Tibial artery (tissue), 4 donors: ENCODE data around the gene ADAMTSL3.

Experiments used
- DNase-seq, 2 donors: peaks; one replicate each; pipeline ENCODE4 v3.0.0-alpha.2; 2019
- H3K27ac ChIP-seq, 2 donors: fragments of 200-600 bp; sonication (generic) in 1 of 2; 1 replicate in 1 of 2; 2 replicates in 1 of 2; pipeline ENCODE4 v1.5.1; 2018 to 2019; ENCODE audit warnings: mild to moderate bottlenecking in 1 of 2
- H3K27me3 ChIP-seq, 2 donors: fragments of 200-600 bp; sonication (generic) in 1 of 2; one replicate each; pipeline versions ENCODE4 v1.5.1 to v1.6.0; 2016 to 2019
- H3K36me3 ChIP-seq, 3 donors: fragments of 200-600 bp; sonication (generic) in 2 of 3; one replicate each; pipeline ENCODE4 v1.5.1; 2016 to 2019; ENCODE audit warnings: mild to moderate bottlenecking in 2 of 3
- H3K4me1 ChIP-seq, 4 donors: fragments of 200-600 bp; sonication (generic) in 2 of 4; 1 replicate in 3 of 4; 2 replicates in 1 of 4; pipeline ENCODE4 v1.5.1; 2016 to 2019
- H3K4me3 ChIP-seq, 2 donors: fragments of 200-600 bp; sonication (generic) in 1 of 2; 1 replicate in 1 of 2; 2 replicates in 1 of 2; pipeline ENCODE4 v1.5.1; 2018 to 2019; ENCODE audit warnings: mild to moderate bottlenecking in 2 of 2
- H3K9me3 ChIP-seq, 3 donors: fragments of 200-600 bp; sonication (generic) in 1 of 3; one replicate each; pipeline ENCODE4 v1.5.1; 2016 to 2019
- CTCF ChIP-seq, 2 experiments: fragments of 200-600 bp in 1 of 2; fragments of 450-650 bp in 1 of 2; IDR thresholded peaks; one replicate each; pipeline ENCODE4 v1.5.1; 2017 to 2019; ENCODE audit warnings: antibody characterized with exemption in 2 of 2, mild to moderate bottlenecking in 1 of 2, moderate library complexity in 1 of 2
- intact Hi-C: fragments of 100-400 bp; cut with DNase I; formaldehyde crosslinking; loops from one replicate; pipeline ENCODE4 v1.15.0; 2023; ENCODE audit warnings: low total_unique reads

ADAMTSL3 gene

GRCh38 chr15:83928878-83929418 lies 275.0 kb downstream of the ADAMTSL3 start:
- intact Hi-C loops, result no loop called here
- no peak for TF ChIP-seq CTCF (IDR thresholded peaks at IDR 0.05)
- peak overlapping the region; percentile 69 to 72 for H3K27ac ChIP-seq

GRCh38 chr15:83929619-83930018 lies 275.7 kb downstream of the ADAMTSL3 start:
- Histone ChIP-seq H3K9me3 (no peaks in the 10 kb centered on the region), H3K27me3 (no peaks in the 10 kb centered on the region), H3K4me1 (peaks cover 0 to 46% (median 18%) of the 10 kb centered on the region in 4 donors), H3K27ac (peak overlapping the region; percentile 69 to 72), H3K36me3 (no peaks in the 10 kb centered on the region), H3K4me3 (no peak overlapping the region)
- no peak for DNase-seq
- intact Hi-C loops, result no loop called here
- no peak for TF ChIP-seq CTCF (IDR thresholded peaks at IDR 0.05)

More at GRCh38 chr15:83928878-83929418, 275.0 kb downstream of the ADAMTSL3 start:
- no peak for DNase-seq
- no peaks in the 10 kb centered on the region for H3K9me3 ChIP-seq
- no peaks in the 10 kb centered on the region for H3K27me3 ChIP-seq
- peaks cover 0 to 46% (median 18%) of the 10 kb centered on the region in 4 donors for H3K4me1 ChIP-seq
- no peak overlapping the region for H3K4me3 ChIP-seq
- H3K36me3 ChIP-seq, result peaks cover 0 to 3% (median 2%) of the 10 kb centered on the region in 3 donors

GRCh38 chr15:83930392-83931212 lies 276.7 kb downstream of the ADAMTSL3 start:
- DNase-seq, result no peak
- no peaks in the 10 kb centered on the region for H3K9me3 ChIP-seq
- intact Hi-C loops, result no loop called here
- TF ChIP-seq CTCF (IDR thresholded peaks at IDR 0.05), result no peak
- H3K27ac ChIP-seq, result peak overlapping the region; percentile 69 to 72
- no peaks in the 10 kb centered on the region for H3K36me3 ChIP-seq
- H3K27me3 ChIP-seq, result no peaks in the 10 kb centered on the region
- H3K4me3 ChIP-seq, result no peak overlapping the region
- H3K4me1 ChIP-seq, result peaks cover 0 to 42% (median 16%) of the 10 kb centered on the region in 4 donors

- Histone ChIP-seq H3K9me3 (no peaks in the 10 kb centered on the region), H3K4me1 (peaks cover 0 to 20% (median 9%) of the 10 kb centered on the region in 4 donors), H3K4me3 (no peak overlapping the region), H3K36me3 (no peaks in the 10 kb centered on the region), H3K27me3 (no peaks in the 10 kb centered on the region), H3K27ac (no peak overlapping the region)
- intact Hi-C loops, result no loop called here
- DNase-seq, result no peak
- no peak for TF ChIP-seq CTCF (IDR thresholded peaks at IDR 0.05)
Observed at GRCh38 chr15:83935774-83936173, 281.9 kb downstream of the ADAMTSL3 start.

GRCh38 chr15:83940136-83940535 lies 286.2 kb downstream of the ADAMTSL3 start:
- Histone ChIP-seq H3K27ac (no peak overlapping the region), H3K4me3 (no peak overlapping the region), H3K27me3 (no peaks in the 10 kb centered on the region), H3K36me3 (peaks cover 11 to 28% (median 21%) of the 10 kb centered on the region in 3 donors), H3K4me1 (no peaks in the 10 kb centered on the region), H3K9me3 (no peaks in the 10 kb centered on the region)
- TF ChIP-seq CTCF (IDR thresholded peaks at IDR 0.05), result no peak
- DNase-seq, result no peak
- intact Hi-C loops, result no loop called here
